Activated CD8-positive, alpha-beta memory T cell treated with anti-CD3 and anti-CD28 coated beads, Interleukin-2, amount 50 U/mL, for 24 hours (primary cell): ENCODE data around the gene ASL.
"Not testable (repeated sequence)": the region's sequence is repeated elsewhere in the genome, so short reads cannot be mapped to it uniquely, and the experiment has no call there.

Experiments
- DNase-seq: peaks from one replicate; pipeline ENCODE4 v3.0.0-alpha.2; 2020; ENCODE audit errors: extremely low read depth

Gene ASL

GRCh38 chr7:66075590-66076461 lies at the start of gene ASL:
ASL (plus strand) TSS chr7:66075819; CDS start chr7:66076082, 263 bp downstream.
- peak; percentile 72 for DNase-seq

DNA sequence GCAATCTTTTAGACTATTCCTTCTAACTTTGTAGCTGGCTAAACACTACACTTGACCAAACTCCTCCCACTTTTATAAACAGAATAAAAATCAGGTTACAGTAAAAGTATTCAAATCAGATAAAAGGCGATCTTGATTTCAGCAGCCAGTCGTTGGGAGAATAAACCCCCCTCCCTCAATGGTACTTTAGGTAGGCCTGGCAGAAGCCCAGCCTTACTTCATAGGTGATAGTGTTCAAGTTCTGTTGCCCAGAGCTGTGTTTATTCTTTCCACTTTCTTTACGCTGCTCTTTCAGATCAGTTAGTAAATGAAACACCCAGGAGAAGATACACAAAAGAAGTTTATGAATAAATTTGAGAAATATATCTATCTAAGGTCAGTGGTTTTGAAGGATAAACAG lies 47.3 kb upstream of the ASL start:
- not testable (repeated sequence) for DNase-seq

DNA sequence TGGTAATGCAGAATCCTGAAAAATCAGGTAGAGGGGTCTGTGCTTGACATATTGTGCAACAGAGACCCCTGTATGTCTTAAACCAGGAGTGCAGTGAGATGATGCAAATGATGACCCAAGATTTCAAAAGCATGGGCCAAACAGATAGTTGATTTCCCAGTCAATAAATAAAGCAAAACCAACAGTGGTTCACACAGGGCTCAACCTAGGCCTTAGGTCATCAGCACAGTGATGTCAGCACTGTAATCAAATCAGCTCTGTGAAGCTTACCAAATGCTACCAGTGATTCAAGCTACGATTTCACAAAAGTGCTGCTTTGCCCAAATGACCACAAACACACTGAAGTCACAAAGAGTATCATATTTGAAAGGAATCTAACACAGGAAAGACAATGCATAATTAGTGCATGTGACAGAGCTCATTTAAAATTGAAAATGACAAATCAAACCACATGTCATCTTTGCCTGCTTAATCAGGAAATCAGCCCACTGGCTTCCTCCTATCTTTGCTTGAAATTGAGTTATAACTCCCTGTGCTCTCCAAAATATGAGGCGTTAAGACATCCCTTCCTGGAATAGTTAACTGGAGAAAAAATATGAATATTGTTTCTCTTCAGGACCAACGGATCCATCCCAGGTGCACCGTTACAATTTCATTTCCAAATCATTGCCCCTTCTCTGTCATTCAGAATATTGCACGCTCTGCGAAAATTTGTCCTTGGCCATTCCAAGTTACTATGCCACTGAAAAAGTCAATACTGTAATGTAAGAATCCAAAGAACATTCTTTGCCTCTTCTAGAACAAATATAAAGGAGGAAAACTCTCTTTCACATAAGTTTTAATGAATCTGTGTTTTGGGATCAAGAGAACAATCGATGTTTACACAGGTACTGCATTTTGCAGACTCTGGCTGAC lies 41.9 kb upstream of the ASL start:
- DNase-seq, result no peak

- DNase-seq, result not testable (repeated sequence)
These were observed 41.1 kb upstream of the ASL start for GRCh38 chr7:66034436-66035010.

DNA sequence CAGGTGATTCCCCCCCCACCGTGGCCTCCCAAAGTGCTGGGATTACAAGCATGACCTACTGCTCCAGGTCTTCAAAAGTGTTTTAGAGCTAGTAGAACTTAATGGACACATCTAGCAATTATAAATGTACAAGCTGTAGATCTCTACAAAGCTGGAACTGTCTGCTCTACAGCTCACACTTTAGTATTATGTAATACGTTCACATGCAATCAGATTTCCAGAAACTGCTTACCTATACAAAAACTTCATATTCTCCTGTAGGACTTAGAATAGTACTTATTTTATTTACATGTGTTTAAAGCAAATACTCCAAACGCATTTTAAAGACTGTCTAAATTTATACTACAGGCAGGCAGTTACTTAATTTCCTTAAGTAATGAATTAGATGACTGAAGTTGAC lies 39.2 kb upstream of the ASL start:
- no peak for DNase-seq

DNA sequence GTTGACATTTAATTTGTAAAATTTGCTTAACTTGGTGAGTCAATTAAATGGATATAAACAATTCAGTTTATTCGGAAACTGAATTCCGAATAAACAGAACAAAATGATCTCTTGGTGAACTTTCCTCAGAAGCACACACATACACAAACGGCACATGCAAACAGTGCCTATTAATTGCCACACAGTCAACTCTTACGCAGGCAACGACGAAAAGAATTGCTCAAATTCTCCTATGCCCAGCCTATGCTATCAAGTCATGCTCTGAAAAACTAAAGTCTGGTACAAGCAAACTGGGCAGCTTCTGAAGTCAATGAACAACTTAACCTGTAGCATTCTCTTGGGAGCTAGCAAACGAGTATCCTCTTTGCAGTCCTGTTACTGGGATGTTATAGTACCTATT lies 38.8 kb upstream of the ASL start:
- no peak for DNase-seq

- no peak for DNase-seq
These were observed 36.4 kb upstream of the ASL start for GRCh38 chr7:66039094-66039670.

DNA sequence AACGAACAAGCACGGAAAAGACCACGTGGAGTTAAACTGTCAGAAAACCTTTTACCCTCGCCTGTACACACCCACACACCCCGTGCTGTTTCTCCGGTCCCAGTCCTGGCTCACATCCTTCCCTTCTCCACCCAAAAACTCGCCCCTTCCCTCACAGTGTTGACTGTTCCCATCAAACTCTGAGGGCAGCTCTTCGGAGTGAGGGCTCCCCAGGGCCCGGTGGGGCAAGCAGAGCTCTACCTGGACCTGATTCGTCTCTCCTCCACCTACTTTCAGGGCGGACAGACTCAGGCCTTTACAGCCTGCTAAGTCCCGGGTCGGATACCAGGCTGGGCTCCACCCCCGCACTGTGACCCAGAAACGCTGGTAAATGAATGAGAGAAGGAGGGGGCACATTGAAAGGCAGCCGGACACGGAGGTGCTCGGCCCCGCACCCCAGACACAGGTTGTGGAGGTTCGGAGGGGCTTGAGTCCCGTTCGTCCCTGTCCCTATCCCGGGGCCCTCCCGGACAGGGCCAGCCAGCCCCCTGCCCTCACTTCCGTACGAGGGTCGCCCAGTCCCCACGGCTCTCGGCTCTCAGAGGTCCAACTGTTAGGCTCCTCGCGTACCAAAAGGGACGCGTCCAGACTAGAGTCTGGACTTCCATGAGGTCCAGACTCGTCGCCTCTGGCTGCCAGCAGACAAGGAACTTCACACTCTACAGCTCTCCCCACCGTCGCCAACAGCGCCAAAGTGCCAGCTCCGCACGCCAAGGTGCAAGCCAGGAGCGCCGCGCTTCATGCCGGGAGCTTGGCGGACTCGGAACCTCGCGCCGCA lies 31.7 kb upstream of the ASL start:
- no peak for DNase-seq

DNA sequence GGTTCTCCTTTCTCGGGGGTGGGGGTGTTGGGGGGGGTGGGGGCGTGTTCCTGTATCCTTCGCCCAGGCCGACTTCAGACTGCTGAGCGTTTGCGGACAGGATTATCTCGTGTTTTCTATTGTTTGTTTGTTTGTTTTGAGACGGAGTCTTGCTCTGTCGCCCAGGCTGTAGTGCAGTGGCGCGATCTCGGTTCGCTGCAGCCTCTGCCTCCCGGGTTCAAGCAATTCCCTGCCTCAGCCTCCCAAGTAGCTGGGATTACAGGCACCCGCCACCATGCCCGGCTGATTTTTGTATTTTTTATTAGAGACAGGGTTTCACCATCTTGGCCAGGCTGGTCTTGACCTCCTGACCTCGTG lies 31.1 kb upstream of the ASL start:
- not testable (repeated sequence) for DNase-seq

- no peak for DNase-seq
These were observed 28.2 kb upstream of the ASL start for GRCh38 chr7:66047426-66047825.

DNA sequence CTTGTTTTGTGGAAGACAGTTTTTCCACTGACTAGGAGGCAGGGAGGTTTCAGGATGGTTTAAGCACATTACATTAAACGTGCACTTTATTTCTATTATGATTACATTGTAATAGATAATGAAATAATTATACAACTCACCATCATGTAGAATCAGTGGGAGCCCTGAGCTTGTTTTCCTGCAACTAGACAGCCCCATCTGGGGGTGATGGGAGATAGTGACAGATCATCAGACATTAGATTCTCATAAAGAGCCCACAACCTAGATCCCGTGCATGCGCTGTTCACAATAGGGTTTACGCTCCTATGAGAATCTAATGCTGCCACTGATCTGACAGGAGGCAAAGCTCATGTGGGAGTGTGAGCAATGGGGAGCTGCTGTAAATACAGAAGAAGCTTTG lies 25.7 kb upstream of the ASL start:
- DNase-seq, result not testable (repeated sequence)

DNA sequence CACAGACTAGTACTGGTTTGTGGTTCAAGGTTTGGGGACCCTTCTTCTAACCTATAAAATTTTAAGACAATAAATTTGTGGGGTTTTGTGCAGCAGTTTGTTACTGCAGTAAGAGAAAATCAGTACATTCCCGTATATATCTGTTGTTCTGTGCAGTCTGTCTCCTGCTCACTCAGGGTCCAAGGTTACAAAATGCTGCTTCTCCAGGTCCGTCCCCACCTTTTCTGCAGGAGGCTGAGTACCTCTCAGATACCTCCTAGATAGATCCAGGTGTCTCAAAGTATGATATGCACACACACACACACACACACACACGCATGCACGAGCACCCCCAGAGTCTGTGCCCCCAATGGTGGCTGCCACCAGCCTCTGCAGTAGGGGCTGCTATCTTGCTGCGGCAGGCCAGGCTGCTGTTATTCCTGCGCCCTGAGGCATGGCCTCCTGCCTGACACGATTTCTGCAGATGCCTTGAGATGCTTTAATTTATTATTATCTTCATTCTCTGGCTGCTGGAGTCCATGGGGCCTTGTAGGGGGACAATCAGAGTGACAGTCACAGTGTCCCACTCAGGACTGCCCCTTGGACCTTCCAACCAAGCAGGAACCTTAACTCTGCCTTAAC lies 25.2 kb upstream of the ASL start:
- DNase-seq, result no peak

DNA sequence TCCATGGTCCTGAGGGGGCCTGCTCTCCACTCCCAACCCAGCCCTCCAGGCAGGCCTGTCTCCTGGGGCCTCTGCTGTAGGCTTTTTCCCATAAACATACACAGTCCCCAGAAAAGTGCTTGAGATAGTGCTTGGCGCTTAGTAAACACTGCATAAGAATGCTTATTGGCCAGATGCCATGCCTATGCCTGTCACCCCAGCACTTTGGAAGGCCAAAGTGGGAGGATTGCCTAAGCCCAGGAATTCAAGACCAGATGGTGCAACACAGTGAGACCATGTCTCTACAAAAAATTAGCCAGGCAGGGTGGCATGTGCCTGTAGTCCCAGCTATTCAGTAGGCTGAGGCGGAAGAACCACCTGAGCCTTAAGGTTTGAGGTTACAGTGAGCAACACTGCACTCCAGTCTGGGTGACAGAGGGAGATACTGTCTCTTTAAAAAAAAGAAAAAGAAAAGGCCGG lies 24.6 kb upstream of the ASL start:
- DNase-seq, result no peak

DNA sequence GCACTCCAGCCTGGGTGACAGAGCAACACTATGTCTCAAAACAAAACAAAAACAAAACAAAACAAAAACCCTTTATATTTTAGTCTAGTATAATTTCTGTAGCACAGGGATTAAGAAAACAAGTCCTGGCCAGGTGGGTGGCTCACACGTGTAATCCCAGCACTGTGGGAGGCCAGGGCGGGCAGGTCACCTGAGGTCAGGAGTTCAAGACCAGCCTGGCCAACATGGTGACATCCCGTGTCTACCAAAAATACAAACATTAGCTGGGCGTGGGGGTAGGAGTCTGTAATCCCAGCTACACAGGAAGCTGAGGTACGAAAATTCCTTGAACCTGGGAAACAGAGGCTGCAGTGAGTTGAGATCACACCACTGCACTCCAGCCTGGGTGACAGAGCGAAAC lies 23.2 kb upstream of the ASL start:
- DNase-seq, result no peak

DNA sequence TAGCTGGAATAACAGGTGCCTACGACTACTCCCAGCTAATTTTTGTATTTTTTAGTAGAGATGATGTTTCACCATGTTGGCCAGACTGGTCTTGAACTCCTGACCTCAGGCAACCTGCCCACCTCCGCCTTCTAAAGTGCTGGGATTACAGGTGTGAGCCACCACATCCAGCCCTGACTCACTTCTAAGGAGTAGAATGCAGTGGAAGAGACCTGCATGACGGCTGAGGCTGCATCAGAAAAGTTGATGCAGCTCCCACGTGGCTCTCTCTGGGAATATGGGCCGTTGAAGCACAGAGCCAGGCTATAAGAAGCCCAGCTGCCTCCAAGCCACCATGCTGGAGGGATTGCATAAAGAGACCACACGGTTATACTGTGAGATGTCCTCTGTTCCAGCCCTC lies 21.6 kb upstream of the ASL start:
- DNase-seq, result no peak

DNA sequence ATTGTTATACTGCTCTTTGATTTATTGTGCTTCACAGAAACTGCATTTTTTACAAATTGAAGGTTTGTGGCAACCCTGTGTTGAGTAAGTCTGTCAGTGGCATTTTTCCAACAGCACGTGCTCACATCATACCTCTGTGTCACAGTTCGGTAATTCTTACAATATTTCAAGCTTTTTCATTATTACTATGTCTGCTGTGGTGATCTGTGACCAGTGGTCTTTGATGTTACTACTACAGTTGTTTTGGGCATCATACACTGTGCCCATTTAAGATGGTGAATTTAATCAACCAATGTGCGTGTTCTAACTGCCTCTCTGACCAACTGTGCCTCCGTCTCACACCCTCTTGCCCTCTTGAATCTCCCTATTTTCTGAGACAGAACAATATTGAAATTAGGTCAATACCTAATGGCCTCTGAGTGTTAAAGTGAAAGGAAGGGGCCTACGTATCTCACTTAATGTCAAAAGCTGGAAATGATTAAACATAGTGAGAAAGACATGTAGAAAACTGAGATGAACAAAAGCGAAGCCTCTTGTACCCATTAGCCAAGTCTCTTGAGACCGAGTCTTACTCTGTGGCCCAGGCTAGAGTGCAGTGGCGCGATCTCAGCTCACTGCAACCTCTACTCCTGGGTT lies 20.2 kb upstream of the ASL start:
- no peak for DNase-seq

DNA sequence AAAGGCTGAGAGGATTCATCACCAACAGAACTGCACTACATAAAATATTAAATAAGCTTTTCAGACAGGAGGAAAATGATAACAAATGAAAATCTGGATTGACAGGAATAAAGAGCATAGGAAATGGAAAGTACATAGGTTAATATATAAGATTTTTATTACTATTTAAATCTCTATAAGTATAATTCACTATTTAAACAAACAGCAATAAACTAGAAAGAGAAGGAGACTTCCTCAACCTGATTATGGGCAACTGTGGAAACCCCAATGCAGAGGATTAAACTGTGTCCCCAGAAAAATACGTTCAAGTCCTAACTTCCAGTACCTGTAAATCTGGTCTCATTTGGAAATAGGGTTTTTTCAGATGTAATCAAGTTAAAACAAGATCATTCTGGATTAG lies 14.8 kb upstream of the ASL start:
- DNase-seq, result no peak

DNA sequence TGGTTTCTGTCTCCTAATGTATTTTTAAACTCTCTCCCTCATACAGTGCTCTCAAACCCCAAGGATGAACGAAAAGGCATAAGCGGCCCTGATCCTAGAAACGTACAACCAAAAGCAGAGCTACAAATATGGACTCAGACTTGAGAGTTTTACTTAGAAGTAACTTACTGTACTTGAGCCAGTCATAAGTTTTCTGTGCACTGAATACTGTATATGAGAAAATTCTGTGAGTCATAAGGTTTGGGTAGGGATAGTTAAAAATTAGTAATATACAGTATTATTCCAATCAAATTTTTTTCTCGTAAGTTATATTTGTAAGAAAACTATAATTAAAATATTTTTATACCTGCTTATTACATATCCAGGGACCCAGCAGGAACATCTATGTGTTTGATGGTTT lies 5.9 kb upstream of the ASL start:
- no peak for DNase-seq

GRCh38 chr7:66070222-66070621 lies 5.4 kb upstream of the ASL start:
- DNase-seq, result no peak

- not testable (repeated sequence) for DNase-seq
These were observed 3.4 kb upstream of the ASL start for GRCh38 chr7:66072208-66072607.
